NB4 (cell line): ENCODE data around the gene HK3.

Source experiments
- POLR2A ChIP-seq: IDR thresholded peaks from 2 replicates; pipeline ENCODE4 v1.6.1; 2011; ENCODE audit warnings: mild to moderate bottlenecking; ENCODE audit not compliant: insufficient read length; ENCODE audit errors: extremely low read depth
- TF ChIP-seq, protein P1 (sequence below): IDR thresholded peaks from one replicate; pipeline ENCODE4 v1.5.1; 2012; ENCODE audit warnings: low read depth, low read length

DNA sequence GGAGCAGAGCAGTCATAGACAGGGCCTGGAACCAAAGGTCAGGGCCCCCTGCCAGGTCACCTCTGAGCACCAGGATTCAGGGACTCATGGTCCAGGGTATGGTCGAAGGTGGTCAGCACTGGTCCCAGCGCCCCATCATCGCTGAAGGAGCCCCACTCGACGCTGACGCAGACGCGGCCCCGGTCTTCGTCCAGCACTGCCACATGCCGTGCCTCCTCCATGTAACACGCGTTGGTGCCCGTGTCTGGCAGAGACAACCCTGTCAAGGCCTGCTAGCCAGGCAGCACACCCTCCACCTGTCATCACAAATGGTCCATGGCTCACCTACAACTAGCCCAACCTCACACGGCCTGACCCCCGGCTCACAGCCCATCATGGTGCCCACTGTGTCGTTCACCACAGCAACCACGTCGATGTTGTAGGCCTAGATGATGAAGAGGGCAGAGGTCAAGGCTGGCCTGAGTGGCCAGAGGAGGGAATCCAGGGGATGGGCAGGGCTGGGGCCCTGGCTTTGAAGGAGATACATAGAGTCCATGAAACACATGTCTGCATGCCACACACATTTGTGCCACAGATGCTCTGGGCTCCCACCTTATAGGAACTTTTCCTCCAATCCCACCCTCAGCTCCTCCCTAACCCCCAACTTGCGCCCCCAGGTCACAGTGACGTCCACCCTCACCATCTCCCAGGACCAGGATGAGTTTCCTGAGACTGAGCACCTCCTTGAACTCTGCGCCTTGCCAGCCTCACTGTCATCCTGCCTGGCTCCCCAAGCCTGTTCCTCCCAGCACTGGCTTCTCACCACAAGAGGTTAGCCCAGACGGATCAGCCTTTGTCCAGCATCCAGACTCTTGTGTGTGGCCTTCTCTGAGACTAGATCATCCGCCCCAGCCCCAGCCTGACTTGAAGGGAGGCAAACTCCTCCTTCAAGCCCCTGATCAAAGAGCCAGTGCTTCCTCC, 9.5 kb downstream of the HK3 start:
- no peak for TF ChIP-seq POLR2A
- TF ChIP-seq, protein P1, sequence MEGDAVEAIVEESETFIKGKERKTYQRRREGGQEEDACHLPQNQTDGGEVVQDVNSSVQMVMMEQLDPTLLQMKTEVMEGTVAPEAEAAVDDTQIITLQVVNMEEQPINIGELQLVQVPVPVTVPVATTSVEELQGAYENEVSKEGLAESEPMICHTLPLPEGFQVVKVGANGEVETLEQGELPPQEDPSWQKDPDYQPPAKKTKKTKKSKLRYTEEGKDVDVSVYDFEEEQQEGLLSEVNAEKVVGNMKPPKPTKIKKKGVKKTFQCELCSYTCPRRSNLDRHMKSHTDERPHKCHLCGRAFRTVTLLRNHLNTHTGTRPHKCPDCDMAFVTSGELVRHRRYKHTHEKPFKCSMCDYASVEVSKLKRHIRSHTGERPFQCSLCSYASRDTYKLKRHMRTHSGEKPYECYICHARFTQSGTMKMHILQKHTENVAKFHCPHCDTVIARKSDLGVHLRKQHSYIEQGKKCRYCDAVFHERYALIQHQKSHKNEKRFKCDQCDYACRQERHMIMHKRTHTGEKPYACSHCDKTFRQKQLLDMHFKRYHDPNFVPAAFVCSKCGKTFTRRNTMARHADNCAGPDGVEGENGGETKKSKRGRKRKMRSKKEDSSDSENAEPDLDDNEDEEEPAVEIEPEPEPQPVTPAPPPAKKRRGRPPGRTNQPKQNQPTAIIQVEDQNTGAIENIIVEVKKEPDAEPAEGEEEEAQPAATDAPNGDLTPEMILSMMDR = no peak
